NB4 (cell line): ENCODE measurements around the gene ATXN1.

Experiments used
- DNase-seq: peaks from one replicate; pipeline ENCODE4 v3.0.0; 2010; ENCODE audit warnings: low read depth
- H3K4me3 ChIP-seq: one replicate; pipeline ENCODE4 v1.5.1; 2011; ENCODE audit warnings: mild to moderate bottlenecking, low read depth, low read length, moderate library complexity
- MYC ChIP-seq: IDR thresholded peaks from 2 replicates; pipeline ENCODE4 v1.6.1; 2011; ENCODE audit warnings: low read depth, low read length
- POLR2A ChIP-seq: IDR thresholded peaks from 2 replicates; pipeline ENCODE4 v1.6.1; 2011; ENCODE audit warnings: mild to moderate bottlenecking; ENCODE audit not compliant: insufficient read length; ENCODE audit errors: extremely low read depth
- TF ChIP-seq, protein P1 (sequence below): IDR thresholded peaks from 2 replicates; pipeline ENCODE4 v1.6.1; 2011; ENCODE audit warnings: low read depth, low read length
- TF ChIP-seq, protein P2 (sequence below): IDR thresholded peaks from one replicate; pipeline ENCODE4 v1.5.1; 2012; ENCODE audit warnings: low read depth, low read length

The ATXN1 gene

DNA sequence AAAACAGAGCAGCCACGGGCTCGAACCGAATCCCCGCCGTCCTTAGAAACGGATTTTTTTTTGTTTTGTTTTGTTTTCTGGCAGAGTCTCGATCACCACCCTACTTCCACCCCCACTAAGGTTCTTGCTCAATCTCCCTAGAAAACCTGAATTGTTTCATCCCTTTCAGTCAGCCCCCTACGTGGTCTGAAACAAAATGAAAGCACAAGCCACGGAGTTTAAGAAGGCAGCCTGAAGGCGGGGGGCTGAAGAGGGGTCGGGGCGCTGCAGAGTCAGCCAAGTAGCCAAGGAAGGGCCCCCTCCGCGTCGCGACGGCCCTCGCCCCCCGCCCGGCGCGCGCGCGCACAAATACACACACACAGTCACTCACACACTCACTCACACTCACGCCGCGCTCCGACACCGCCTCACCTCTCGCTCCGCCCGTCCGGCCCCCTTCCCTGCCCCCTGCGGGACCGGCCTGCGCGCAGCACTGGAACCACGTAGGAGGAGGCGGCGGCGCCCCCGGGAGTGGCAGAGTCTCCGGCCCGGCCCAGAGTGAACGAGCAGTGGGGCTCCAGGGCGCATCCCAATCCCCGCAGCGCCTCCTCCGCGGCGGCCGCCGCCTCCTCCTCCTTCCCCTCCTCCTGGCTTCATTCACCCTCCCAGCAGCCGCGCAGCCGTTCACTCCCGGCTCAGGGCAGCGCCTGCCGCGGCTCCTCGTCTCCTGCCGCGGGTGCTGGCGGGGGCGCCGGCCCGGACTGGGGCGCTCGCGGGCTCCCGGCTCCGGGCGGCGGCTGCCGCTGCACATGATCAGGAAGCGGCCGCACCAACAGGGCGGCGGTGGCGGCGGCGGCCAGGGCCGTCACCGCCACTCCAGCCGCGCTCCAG lies 1.4 kb downstream of the ATXN1 start:
- DNase-seq = peak; percentile 94
- TF ChIP-seq, protein P1, sequence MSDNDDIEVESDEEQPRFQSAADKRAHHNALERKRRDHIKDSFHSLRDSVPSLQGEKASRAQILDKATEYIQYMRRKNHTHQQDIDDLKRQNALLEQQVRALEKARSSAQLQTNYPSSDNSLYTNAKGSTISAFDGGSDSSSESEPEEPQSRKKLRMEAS = no peak; the same call in 1 of the 2 replicates
- peak; percentile 54 for TF ChIP-seq POLR2A
- TF ChIP-seq, protein P2, sequence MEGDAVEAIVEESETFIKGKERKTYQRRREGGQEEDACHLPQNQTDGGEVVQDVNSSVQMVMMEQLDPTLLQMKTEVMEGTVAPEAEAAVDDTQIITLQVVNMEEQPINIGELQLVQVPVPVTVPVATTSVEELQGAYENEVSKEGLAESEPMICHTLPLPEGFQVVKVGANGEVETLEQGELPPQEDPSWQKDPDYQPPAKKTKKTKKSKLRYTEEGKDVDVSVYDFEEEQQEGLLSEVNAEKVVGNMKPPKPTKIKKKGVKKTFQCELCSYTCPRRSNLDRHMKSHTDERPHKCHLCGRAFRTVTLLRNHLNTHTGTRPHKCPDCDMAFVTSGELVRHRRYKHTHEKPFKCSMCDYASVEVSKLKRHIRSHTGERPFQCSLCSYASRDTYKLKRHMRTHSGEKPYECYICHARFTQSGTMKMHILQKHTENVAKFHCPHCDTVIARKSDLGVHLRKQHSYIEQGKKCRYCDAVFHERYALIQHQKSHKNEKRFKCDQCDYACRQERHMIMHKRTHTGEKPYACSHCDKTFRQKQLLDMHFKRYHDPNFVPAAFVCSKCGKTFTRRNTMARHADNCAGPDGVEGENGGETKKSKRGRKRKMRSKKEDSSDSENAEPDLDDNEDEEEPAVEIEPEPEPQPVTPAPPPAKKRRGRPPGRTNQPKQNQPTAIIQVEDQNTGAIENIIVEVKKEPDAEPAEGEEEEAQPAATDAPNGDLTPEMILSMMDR = no peak
- peak overlapping the region; percentile 69 for H3K4me3 ChIP-seq

DNA sequence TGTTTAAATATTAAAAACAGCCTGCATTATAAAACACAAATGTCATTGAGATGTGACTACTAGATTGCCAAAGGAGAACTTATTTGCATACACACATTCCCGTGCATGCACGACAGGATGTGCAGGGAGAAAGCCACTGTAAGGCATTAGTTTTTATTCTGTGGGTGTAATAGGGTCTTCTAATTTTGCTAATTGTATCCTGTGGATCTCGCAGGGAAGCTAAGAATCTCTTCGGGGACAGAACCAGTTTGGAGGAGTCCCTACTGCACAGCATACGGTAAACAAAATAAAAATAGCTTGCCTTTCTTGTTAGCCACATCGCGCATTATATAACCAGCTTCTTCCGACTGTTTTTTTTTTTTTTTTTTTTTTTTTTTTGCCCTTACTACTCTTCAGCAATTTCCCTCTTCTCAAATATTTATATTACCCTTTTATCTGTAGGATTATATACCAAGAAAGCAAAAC lies 2.0 kb downstream of the ATXN1 start:
- peak overlapping the region; percentile 69 for H3K4me3 ChIP-seq
- no peak for TF ChIP-seq POLR2A
- TF ChIP-seq, protein P1 = no peak
- DNase-seq = peak; percentile 57

DNA sequence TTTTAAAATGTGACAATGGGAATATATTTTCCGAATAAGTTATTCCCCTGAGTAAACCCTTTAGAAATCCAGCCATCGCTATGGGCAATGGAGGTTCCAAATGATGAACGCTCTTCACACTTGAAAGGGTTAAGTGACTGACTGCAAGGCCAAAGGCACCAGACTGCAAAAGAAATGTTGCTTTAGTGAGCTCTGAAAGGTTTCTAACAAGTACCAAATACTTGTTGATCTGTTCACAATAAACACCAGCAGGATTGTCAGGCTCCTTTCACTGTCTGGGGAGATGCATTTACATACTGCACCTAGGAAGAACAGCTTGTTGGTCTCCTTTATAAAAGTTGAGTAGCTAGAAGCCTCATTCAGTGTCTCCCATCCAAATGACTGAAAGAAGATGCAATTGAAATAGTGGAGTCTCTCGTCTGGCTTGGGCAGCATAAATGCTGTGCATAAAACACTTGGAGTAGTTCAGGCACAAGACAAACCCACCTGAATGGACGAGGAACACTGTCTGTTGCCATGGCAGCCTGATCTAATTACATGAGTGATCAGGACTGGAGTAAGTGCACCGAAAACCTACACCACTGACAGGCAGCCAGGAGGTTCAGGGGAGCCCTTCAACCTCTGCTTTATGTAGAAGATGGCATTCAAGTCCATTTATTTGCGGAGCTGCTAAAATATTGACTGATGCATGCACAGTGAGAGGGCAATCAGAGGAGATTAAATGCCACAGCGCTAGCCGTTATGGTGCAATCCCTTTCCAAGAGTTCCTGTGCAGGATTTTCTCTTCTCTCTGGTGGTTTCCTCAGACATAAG lies 2.9 kb downstream of the ATXN1 start:
- DNase-seq = peak; percentile 73
- H3K4me3 ChIP-seq = peak overlapping the region; percentile 69
- TF ChIP-seq, protein P2 = no peak
- TF ChIP-seq, protein P1 = no peak
- TF ChIP-seq MYC (no peak), POLR2A (no peak)

- DNase-seq = peak; percentile 80
- no peak for TF ChIP-seq POLR2A
- TF ChIP-seq, protein P1 = no peak
- TF ChIP-seq, protein P2 = no peak
- TF ChIP-seq MYC = no peak
- peak overlapping the region; percentile 32 for H3K4me3 ChIP-seq
Measured at GRCh38 chr6:16757332-16757731, 3.9 kb downstream of the ATXN1 start.

DNA sequence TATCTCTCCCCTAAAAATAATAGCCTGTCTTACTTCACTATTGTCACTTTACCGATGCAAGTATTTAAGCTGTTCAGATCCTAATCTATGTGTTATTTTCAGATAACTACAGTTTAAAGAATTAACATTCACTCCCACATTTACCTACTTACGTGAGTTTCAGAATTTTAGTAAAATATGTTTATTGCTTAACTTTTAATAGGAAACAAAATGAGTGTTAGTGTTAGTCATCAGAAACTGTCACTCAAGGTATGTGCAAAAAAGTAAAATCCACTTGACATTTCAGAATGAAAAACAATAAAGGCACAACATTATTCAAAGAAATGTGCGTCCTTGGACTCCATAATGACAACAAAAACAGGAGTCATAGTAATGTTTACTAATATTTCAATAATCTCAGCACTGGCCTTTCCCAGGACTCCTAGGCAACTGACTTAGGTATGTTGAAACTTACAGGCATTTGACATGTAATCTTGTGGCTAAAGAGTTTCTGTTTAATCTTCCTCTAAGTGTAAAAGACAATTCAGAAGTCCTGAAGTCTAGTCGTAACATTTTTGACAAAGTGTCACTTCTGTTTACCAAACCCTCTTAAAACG lies 4.5 kb downstream of the ATXN1 start:
- peak overlapping the region; percentile 32 for H3K4me3 ChIP-seq
- no peak for TF ChIP-seq MYC
- TF ChIP-seq POLR2A = no peak
- TF ChIP-seq, protein P2 = no peak
- peak; percentile 52 for DNase-seq
